Measurements from ENCODE around the gene KLHL35.

DNA sequence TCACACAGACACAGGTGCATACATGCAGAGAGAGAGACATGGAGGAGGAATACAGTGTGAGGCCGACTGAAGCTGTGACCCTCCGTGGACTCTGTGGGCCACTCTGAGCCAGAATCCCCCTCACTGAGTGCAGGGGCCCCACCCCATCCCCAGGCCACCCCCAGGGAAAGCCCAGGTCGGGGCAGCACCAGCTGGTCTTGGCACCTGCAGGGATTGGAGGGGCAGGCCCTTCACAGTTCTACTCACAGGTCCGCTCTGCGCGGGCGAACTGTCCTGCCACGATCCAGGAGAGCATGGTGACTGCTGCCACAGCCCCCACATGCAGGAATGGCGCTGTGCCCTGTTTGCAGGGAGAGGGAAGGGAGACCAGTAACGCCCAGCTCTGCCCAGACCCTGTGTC lies 16.3 kb upstream of the KLHL35 start:
- no peak for TF ChIP-seq BHLHE40 (IDR thresholded peaks at IDR 0.05; ENCODE audit: borderline replicate concordance)
- no peak for TF ChIP-seq TARDBP (IDR thresholded peaks at IDR 0.05)
- no peak for TF ChIP-seq ELF4 (IDR thresholded peaks at IDR 0.05)
- no peak for TF ChIP-seq HDGF (IDR thresholded peaks at IDR 0.05; ENCODE audit: borderline replicate concordance)
- TF ChIP-seq, protein P1, sequence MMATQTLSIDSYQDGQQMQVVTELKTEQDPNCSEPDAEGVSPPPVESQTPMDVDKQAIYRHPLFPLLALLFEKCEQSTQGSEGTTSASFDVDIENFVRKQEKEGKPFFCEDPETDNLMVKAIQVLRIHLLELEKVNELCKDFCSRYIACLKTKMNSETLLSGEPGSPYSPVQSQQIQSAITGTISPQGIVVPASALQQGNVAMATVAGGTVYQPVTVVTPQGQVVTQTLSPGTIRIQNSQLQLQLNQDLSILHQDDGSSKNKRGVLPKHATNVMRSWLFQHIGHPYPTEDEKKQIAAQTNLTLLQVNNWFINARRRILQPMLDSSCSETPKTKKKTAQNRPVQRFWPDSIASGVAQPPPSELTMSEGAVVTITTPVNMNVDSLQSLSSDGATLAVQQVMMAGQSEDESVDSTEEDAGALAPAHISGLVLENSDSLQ (IDR thresholded peaks at IDR 0.05): no peak
- TF ChIP-seq FOXA1 (IDR thresholded peaks at IDR 0.05): no peak
- TF ChIP-seq FOXK2 (IDR thresholded peaks at IDR 0.05): no peak
- TF ChIP-seq SUZ12 (IDR thresholded peaks at IDR 0.05): no peak
- no peak for TF ChIP-seq CTBP1 (IDR thresholded peaks at IDR 0.05; ENCODE audit: borderline replicate concordance)
- TF ChIP-seq SP1 (IDR thresholded peaks at IDR 0.05): no peak
- no peak for TF ChIP-seq L3MBTL2 (conservative IDR thresholded peaks at IDR 0.05)
- TF ChIP-seq FOXM1 (IDR thresholded peaks at IDR 0.05; ENCODE audit: borderline replicate concordance): no peak
- TF ChIP-seq ZNF384 (IDR thresholded peaks at IDR 0.05): no peak
- no peak for TF ChIP-seq NFRKB (IDR thresholded peaks at IDR 0.05)
